ENCODE measurements around the gene HHIP. TPM values are rescaled to one million over a fixed set of nuclear protein-coding genes. Genes with fewer than 3 reads are reported as not detected.

HHIP gene
- total RNA-seq, 4 donors from 2014 or later = 0.15 to 1.5 TPM; not detected in 2

DNA sequence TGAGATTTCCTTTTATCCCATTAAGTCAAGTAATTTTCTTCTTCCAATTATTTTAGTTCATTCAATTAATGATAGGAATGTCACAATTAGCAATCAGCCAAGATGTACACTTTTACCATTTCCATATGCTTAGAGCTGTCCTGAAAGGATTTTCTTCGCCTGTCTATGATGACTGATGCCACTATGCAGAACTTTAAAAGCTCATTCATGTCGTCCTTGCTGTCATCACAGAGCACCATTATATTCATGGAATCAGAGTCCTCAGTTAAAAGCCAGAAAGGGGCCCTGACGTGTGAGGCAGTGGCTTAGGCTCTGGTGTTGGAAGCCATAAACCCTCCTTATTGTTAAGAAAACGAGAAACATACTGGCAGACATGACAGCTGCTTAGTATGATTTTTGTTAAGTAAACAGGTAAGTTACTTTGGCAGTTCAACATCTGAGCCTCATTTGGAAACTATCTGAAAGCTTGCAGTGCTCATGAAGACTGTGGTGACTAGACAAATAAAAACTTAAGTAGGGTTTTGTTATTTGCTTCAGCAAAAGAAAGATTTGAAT, 73.1 kb downstream of the HHIP start:
- no peak overlapping the region for H3K27ac ChIP-seq
- TF ChIP-seq POLR2A (IDR thresholded peaks at IDR 0.05) = no peak
- TF ChIP-seq, protein P1, sequence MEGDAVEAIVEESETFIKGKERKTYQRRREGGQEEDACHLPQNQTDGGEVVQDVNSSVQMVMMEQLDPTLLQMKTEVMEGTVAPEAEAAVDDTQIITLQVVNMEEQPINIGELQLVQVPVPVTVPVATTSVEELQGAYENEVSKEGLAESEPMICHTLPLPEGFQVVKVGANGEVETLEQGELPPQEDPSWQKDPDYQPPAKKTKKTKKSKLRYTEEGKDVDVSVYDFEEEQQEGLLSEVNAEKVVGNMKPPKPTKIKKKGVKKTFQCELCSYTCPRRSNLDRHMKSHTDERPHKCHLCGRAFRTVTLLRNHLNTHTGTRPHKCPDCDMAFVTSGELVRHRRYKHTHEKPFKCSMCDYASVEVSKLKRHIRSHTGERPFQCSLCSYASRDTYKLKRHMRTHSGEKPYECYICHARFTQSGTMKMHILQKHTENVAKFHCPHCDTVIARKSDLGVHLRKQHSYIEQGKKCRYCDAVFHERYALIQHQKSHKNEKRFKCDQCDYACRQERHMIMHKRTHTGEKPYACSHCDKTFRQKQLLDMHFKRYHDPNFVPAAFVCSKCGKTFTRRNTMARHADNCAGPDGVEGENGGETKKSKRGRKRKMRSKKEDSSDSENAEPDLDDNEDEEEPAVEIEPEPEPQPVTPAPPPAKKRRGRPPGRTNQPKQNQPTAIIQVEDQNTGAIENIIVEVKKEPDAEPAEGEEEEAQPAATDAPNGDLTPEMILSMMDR (IDR thresholded peaks at IDR 0.05) = no peak

DNA sequence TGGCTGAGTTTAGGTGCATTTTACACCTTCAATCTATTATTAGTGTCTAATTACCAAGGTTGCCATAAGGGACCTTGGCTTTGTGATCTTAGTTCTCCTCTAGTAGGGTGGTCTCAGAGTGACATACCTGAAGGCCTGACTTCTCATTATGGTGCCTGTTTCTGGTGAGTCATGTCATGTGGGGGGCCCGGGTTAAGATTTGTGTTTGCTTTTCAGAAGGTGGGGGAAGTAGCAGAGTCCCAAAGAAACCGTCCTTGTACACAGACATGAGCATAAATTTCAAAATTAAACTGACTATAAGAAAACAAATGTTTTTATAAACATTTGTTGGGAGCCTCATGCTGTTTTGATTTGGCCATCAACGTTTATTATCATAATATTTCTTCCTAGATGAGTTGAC, 74.5 kb downstream of the HHIP start:
- Histone ChIP-seq H3K9me3 (no peaks in the 10 kb centered on the region), H3K4me1 (no peaks in the 10 kb centered on the region), H3K4me3 (no peak overlapping the region), H3K36me3 (no peaks in the 10 kb centered on the region), H3K27ac (no peak overlapping the region), H3K27me3 (no peaks in the 10 kb centered on the region)
- DNase-seq = no peak
- intact Hi-C loops (cut with DNase I; ENCODE audit: low total_unique reads) = no loop called here
- no peak for TF ChIP-seq POLR2A (IDR thresholded peaks at IDR 0.05)
- TF ChIP-seq, protein P1 (IDR thresholded peaks at IDR 0.05) = no peak

More for the DNA sequence above, 73.1 kb downstream of the HHIP start:
- no peak for DNase-seq
- no peak overlapping the region for H3K4me3 ChIP-seq
- H3K9me3 ChIP-seq = no peaks in the 10 kb centered on the region
- intact Hi-C loops (cut with DNase I; ENCODE audit: low total_unique reads) = no loop called here
- H3K4me1 ChIP-seq = no peaks in the 10 kb centered on the region
- no peaks in the 10 kb centered on the region for H3K27me3 ChIP-seq
- no peaks in the 10 kb centered on the region for H3K36me3 ChIP-seq

DNA sequence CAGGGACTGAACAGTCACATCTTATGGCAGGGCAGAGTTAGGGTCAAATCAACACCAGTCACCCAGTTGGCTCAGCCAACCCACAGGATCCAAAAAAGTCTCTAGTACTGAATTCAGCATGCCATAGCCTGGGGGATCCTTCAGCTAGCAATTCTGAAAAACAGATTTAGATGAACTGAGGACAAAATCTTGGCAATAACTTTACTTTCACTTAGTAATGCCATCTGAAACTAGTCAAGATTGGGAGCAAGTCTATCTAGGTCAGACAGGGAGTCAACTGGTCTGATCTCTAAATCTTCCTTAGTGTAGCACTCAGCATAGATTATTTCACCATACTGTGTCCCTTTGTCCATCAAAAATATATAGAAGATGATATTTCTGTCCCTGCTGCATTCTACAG, 76.0 kb downstream of the HHIP start:
- Histone ChIP-seq H3K9me3 (no peaks in the 10 kb centered on the region), H3K27ac (no peak overlapping the region), H3K4me1 (no peaks in the 10 kb centered on the region), H3K36me3 (no peaks in the 10 kb centered on the region), H3K27me3 (no peaks in the 10 kb centered on the region), H3K4me3 (no peak overlapping the region)
- DNase-seq = no peak
- intact Hi-C loops (cut with DNase I; ENCODE audit: low total_unique reads) = no loop called here
- TF ChIP-seq POLR2A (IDR thresholded peaks at IDR 0.05) = no peak
- TF ChIP-seq, protein P1 (IDR thresholded peaks at IDR 0.05) = no peak

DNA sequence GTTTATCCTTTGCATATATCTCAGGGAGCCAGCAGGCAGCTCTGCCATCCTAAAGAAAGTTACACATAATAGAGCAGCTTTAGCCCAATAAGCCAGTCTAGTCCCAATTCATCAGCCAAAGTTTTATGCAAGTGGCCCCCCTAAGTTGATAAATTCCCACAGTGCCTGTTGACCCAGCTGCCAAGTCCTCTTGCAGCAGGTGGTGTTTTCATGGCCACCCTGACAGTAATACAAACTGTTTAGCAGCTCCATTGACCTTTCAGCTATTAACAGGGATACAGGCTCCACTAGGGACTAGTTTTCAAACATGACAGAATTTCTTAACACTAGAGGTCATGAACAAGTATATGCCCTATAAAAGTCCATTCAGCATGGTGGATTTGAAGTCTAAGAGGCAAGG, 77.5 kb downstream of the HHIP start:
- Histone ChIP-seq H3K27ac (no peak overlapping the region), H3K27me3 (no peaks in the 10 kb centered on the region), H3K4me1 (no peaks in the 10 kb centered on the region), H3K9me3 (no peaks in the 10 kb centered on the region), H3K36me3 (no peaks in the 10 kb centered on the region), H3K4me3 (no peak overlapping the region)
- no peak for TF ChIP-seq POLR2A (IDR thresholded peaks at IDR 0.05)
- TF ChIP-seq, protein P1 (IDR thresholded peaks at IDR 0.05) = no peak
- DNase-seq = no peak
- intact Hi-C loops (cut with DNase I; ENCODE audit: low total_unique reads) = no loop called here

DNA sequence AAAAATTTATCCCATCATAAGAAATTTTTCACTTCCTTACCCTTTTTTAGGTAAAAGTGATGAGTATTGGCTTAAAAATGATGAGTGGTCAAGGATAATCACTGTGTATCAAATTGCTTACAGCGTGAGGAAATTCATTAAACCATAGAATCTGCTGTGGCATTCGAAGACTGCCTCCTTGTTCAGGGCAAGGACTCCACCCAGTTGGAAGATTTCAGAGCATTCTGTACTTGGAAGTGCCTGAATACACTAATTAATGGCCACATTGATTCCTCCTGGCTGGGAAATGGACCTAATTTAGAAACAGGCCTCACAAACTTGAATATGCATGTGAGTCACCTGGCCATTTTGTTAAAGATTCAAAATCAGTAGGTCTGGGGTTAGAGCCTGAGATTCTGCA, 83.2 kb downstream of the HHIP start:
- DNase-seq = no peak
- Histone ChIP-seq H3K4me1 (no peaks in the 10 kb centered on the region), H3K27ac (no peak overlapping the region), H3K4me3 (no peak overlapping the region), H3K36me3 (no peaks in the 10 kb centered on the region), H3K9me3 (no peaks in the 10 kb centered on the region), H3K27me3 (no peaks in the 10 kb centered on the region)
- intact Hi-C loops (cut with DNase I; ENCODE audit: low total_unique reads) = no loop called here
- no peak for TF ChIP-seq POLR2A (IDR thresholded peaks at IDR 0.05)
- TF ChIP-seq, protein P1 (IDR thresholded peaks at IDR 0.05) = no peak
